ENCODE results near the gene JKAMP.

JKAMP gene

GRCh38 chr14:59463787-59464485 lies 20.4 kb upstream of the JKAMP start:
- Histone ChIP-seq H3K4me3 (no peak overlapping the region), H3K36me3 (replicated peaks) (peaks cover 39% of the 10 kb centered on the region)

DNA sequence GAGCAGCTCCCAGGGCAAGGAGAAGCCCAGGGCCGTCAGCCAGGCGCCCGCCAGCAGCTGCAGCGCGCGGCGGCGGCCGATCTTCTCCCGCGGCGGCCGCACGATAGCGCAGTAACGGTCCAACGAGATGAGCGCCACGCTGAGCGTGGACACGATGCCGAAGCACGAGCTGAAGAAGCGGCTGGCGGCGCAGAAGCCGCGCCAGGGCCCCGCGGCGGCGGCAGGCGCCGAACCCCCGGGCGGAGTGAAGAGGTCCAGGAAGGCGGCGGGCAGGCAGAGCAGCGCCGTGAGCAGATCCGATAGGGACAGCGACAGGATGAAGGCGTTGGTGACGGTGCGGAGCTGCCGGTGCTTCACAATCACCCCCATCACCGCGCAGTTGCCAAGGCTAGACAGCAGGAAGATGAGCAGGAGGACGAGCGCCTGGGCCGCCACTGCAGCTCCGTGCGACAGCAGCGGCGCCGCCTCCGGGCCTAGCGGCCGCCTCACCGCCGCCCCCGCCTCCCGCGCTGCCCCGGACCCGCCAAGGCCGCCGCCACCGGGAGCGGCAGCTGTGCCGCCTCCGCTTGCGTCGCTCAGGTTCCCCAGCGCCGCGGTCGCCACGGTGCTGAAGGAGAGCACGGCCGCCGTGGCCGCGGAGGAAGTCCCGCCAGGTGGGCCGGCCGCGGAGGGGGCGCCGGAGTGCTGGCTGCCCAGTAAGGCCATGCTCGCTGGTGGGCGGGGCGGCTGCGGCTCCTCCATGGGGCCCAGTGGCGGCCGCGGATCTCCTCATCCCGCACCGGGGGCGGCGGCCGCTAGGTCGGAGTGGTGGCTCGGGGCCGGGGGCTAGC lies 19.6 kb upstream of the JKAMP start:
- no peaks in the 10 kb centered on the region for H3K27me3 ChIP-seq (ENCODE audit: low read depth)
- in situ Hi-C loops (cut with MboI; ENCODE audit: low sequenced_read_pairs) = no loop called here
- no peaks in the 10 kb centered on the region for H3K4me1 ChIP-seq
- peaks cover 38% of the 10 kb centered on the region for H3K36me3 ChIP-seq (replicated peaks)
- no peaks in the 10 kb centered on the region for H3K9me3 ChIP-seq
- H3K4me3 ChIP-seq = no peak overlapping the region
- DNase-seq (ENCODE audit: low spot score in 2 of 2) = no peak

More at GRCh38 chr14:59463787-59464485, 20.4 kb upstream of the JKAMP start:
- DNase-seq (ENCODE audit: low spot score in 2 of 2) = no peak
- in situ Hi-C loops (cut with MboI; ENCODE audit: low sequenced_read_pairs) = no loop called here
- Histone ChIP-seq H3K9me3 (no peaks in the 10 kb centered on the region), H3K4me1 (no peaks in the 10 kb centered on the region), H3K27me3 (ENCODE audit: low read depth) (no peaks in the 10 kb centered on the region)

DNA sequence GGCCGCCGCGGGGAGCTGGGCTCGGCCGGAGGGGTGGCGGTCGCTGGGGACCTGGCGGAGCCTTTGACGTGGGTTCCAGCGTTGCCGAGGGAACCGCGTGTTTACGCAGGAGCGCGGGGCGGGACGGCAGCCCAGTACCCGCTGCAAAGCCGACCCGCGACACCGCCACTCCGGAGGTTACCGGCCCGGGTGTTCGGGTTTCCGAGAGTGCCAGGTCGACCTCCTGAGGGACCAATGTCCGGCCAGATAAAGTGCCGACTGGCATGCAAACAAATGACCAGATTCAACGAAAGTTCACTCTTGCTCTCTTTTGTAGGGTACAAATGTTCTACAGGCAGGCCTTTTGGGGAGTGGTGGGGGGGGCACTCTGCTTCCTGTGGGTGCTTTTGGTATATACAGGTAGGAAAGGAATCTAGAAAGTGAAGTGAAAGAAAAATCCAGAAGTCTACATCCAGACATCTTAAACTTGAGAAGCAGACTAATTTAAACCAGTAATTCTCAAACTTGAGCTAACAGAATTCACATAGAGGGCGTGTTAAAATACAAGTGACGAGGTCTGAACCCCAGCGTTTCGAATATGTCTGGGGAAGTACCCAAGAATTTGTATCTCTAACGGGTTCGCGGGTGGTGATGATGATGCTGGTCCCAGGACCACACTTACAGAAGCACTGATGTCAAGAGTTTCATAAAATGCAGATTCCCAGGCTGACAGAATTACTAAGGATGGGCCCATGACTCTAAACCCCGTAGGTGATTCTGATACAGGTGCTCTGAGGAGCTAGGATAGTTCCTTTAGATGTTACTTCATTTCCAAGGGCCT lies 18.8 kb upstream of the JKAMP start, which contains the start of gene GPR135:
Gene GPR135 (minus strand): TSS at position 65 of the 820 bp plus-strand sequence. CDS start 154 bp downstream, outside the sequence.
- DNase-seq (ENCODE audit: low spot score in 2 of 2) = no peak
- Histone ChIP-seq H3K9me3 (no peaks in the 10 kb centered on the region), H3K36me3 (replicated peaks) (peaks cover 32% of the 10 kb centered on the region), H3K4me3 (no peak within 1 kb of the TSS), H3K4me1 (no peaks in the 10 kb centered on the region), H3K27me3 (ENCODE audit: low read depth) (no peaks in the 10 kb centered on the region)
- in situ Hi-C loops (cut with MboI; ENCODE audit: low sequenced_read_pairs) = no loop called here

- H3K36me3 ChIP-seq (replicated peaks) = peaks cover 80% of the 10 kb centered on the region
- H3K27me3 ChIP-seq (ENCODE audit: low read depth) = no peaks in the 10 kb centered on the region
- no peak for DNase-seq (ENCODE audit: low spot score in 2 of 2)
- H3K4me1 ChIP-seq = no peaks in the 10 kb centered on the region
- H3K4me3 ChIP-seq = no peak overlapping the region
- in situ Hi-C loops (cut with MboI; ENCODE audit: low sequenced_read_pairs) = no loop called here
- H3K9me3 ChIP-seq = no peaks in the 10 kb centered on the region
These were observed 10.1 kb upstream of the JKAMP start for GRCh38 chr14:59474172-59474571.

DNA sequence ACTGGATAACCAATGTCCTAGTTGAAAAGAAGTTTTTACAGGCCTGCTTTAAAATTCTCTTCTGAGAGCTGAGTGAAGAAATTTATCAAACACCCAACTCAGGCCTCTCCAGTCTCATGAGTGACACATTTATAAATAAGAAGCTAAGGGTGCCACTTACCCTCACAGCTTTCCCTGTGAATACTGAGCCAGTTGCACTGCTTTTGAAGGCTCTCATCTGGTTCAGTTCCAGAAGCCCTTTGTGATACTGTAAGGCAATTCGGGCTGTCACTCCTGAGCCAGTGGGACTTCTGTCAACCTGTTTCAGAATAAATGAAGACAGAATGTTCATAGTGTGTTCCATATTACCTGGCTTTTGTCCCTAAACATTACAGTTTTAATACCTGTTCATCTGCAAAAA lies 8.6 kb upstream of the JKAMP start:
- H3K4me1 ChIP-seq = no peaks in the 10 kb centered on the region
- no peaks in the 10 kb centered on the region for H3K9me3 ChIP-seq
- H3K27me3 ChIP-seq (ENCODE audit: low read depth) = no peaks in the 10 kb centered on the region
- DNase-seq (ENCODE audit: low spot score in 2 of 2) = no peak
- H3K4me3 ChIP-seq = no peak overlapping the region
- H3K36me3 ChIP-seq (replicated peaks) = peaks cover 87% of the 10 kb centered on the region
- in situ Hi-C loops (cut with MboI; ENCODE audit: low sequenced_read_pairs) = no loop called here

DNA sequence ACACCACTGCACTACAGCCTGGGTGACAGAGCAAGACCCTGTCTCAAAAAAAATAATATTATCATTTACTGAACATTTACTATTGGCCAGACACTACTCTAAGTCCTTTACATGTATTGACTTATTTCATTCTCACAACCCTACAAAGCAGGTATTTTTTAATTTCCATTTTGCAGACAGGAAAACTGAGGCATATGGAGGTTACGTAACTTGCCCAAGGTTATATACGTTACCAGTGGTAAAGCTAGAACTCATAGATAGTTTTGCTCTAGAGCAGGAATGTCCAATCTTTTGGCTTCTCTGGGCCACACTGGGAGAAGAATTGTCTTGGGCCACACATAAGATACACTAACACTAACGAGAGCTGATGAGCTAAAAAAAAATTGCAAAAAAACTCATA lies 5.8 kb upstream of the JKAMP start:
- no peaks in the 10 kb centered on the region for H3K27me3 ChIP-seq (ENCODE audit: low read depth)
- H3K4me3 ChIP-seq = no peak overlapping the region
- DNase-seq (ENCODE audit: low spot score in 2 of 2) = no peak
- peaks cover 63% of the 10 kb centered on the region for H3K36me3 ChIP-seq (replicated peaks)
- H3K9me3 ChIP-seq = no peaks in the 10 kb centered on the region
- H3K4me1 ChIP-seq = peaks cover 7% of the 10 kb centered on the region; the same call in 1 of the 2 replicates
- in situ Hi-C loops (cut with MboI; ENCODE audit: low sequenced_read_pairs) = no loop called here

DNA sequence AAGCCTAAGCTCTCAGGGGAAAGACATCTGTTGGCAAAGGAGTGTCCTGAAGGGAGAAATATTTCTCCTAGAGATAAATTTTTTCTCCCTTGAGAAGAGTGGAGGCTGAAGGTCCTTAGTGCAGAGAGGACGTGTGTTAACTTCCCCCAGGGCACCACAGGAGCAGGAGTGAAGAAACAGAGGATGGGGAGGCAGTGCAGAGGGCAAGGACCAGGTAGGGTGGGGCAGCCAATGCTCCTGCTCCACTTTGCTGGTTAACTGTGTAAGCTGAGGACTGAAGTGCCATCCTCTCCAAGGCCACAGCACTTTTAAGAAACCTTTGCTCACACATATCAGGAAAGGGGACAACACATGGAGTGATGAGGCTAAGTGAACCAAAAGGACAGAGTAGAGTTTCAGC lies 4.2 kb upstream of the JKAMP start:
- no peak for DNase-seq (ENCODE audit: low spot score in 2 of 2)
- in situ Hi-C loops (cut with MboI; ENCODE audit: low sequenced_read_pairs) = no loop called here
- Histone ChIP-seq H3K9me3 (no peaks in the 10 kb centered on the region), H3K4me1 (peaks cover 9% of the 10 kb centered on the region; the same call in 1 of the 2 replicates), H3K27me3 (ENCODE audit: low read depth) (no peaks in the 10 kb centered on the region), H3K4me3 (no peak overlapping the region), H3K36me3 (replicated peaks) (peaks cover 50% of the 10 kb centered on the region)

DNA sequence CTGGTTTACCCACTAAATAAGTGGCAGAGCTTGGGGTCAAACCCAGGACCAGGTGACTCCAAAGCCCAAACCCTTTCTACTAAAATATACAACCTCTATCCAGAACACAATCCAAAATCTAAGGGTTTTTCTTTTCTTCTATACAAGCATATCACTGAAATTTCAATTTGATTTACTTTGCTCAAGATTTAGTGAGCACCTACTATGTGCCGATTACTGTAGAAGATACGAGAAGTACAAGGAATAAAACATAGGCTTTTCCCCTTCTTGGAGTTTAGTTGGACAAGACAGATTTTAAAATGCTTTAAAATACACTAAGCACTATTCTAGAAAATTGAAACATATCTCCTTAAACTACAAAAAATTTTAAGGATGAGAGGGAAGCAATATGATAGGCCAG lies 2.9 kb upstream of the JKAMP start:
- Histone ChIP-seq H3K4me1 (peaks cover 17% of the 10 kb centered on the region), H3K36me3 (replicated peaks) (peaks cover 38% of the 10 kb centered on the region), H3K4me3 (no peak overlapping the region; the same call in 1 of the 2 replicates), H3K9me3 (no peaks in the 10 kb centered on the region), H3K27me3 (ENCODE audit: low read depth) (no peaks in the 10 kb centered on the region)
- no peak for DNase-seq (ENCODE audit: low spot score in 2 of 2)
- in situ Hi-C loops (cut with MboI; ENCODE audit: low sequenced_read_pairs) = no loop called here

- no peaks in the 10 kb centered on the region for H3K9me3 ChIP-seq
- H3K4me3 ChIP-seq = peak overlapping the region; percentile 82
- in situ Hi-C loops (cut with MboI; ENCODE audit: low sequenced_read_pairs) = no loop called here
- no peaks in the 10 kb centered on the region for H3K27me3 ChIP-seq (ENCODE audit: low read depth)
- peaks cover 32% of the 10 kb centered on the region for H3K36me3 ChIP-seq (replicated peaks)
- no peak for DNase-seq (ENCODE audit: low spot score in 2 of 2)
- H3K4me1 ChIP-seq = peaks cover 17% of the 10 kb centered on the region
These were observed 2.3 kb upstream of the JKAMP start for GRCh38 chr14:59481871-59482540.

DNA sequence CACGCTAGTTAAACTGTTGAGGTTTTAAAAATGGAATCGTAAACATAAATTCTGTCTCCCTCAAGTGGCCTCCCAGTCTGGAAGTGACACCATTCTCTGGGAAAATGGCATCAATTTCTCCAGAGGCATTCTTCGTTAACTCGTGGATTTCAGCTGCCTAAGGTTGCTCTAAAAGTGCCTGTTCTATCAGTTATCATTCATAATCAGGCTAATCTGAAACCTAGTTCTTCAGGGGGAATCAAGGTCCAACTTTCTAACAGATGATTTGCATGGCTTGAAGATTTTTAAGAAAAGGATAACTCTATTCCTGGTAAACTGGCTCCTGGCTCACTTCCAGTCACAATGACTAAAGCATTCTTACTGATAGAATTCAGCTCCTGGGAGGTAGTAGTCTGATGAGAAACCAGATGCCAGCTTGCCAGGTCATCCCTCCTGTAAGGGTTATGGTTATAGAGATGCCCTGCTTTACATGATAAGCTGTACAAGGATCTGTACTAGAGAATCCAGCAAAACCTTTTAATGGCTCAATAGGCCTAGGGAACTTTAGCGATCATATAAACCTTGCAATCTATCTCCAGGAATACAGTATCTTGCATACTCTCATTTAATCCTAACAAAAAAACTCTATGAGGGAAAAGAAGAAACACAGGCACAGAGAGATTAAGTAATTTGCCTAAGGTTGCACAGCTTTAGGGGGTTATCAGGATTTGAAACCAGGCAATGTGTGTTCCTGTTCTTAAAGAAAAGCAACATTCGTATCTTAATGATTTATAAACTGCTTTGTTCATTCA lies 1.6 kb upstream of the JKAMP start:
- Histone ChIP-seq H3K27me3 (ENCODE audit: low read depth) (no peaks in the 10 kb centered on the region), H3K4me1 (peaks cover 17% of the 10 kb centered on the region), H3K9me3 (no peaks in the 10 kb centered on the region), H3K36me3 (replicated peaks) (peaks cover 27% of the 10 kb centered on the region), H3K4me3 (peak overlapping the region; percentile 82)
- in situ Hi-C loops (cut with MboI; ENCODE audit: low sequenced_read_pairs) = no loop called here
- peak; percentile 6 to 22 for DNase-seq (ENCODE audit: low spot score in 2 of 2)

- in situ Hi-C loops (cut with MboI; ENCODE audit: low sequenced_read_pairs) = no loop called here
- peak; percentile 30 to 34 for DNase-seq (ENCODE audit: low spot score in 2 of 2)
- H3K4me1 ChIP-seq = peaks cover 17% of the 10 kb centered on the region
These were observed 954 bp upstream of the JKAMP start for GRCh38 chr14:59483363-59483762.

GRCh38 chr14:59484639-59485175 lies 390 bp downstream of the JKAMP start:
- no peaks in the 10 kb centered on the region for H3K27me3 ChIP-seq (ENCODE audit: low read depth)
- DNase-seq (ENCODE audit: low spot score in 2 of 2) = peak in 1 of 2 experiments; percentile 14
- H3K9me3 ChIP-seq = no peaks in the 10 kb centered on the region
- in situ Hi-C loops (cut with MboI; ENCODE audit: low sequenced_read_pairs) = no loop called here
- H3K4me1 ChIP-seq = peaks cover 17% of the 10 kb centered on the region
- peak overlapping the region; percentile 82 for H3K4me3 ChIP-seq
- H3K36me3 ChIP-seq (replicated peaks) = peaks cover 27% of the 10 kb centered on the region

More at GRCh38 chr14:59483363-59483762, 954 bp upstream of the JKAMP start:
- Histone ChIP-seq H3K9me3 (no peaks in the 10 kb centered on the region), H3K27me3 (ENCODE audit: low read depth) (no peaks in the 10 kb centered on the region), H3K4me3 (peak overlapping the region; percentile 82), H3K36me3 (replicated peaks) (peaks cover 29% of the 10 kb centered on the region)
